ENCODE data around the gene GSN. TPM values are rescaled to one million over a fixed set of nuclear protein-coding genes. Genes with fewer than 3 reads are reported as not detected.

GSN gene
- polyA plus RNA-seq, 5 donors = 40.8 to 67.9 (median 49.2) TPM

- DNase-seq = no peak
Measured at GRCh38 chr9:121271368-121272341, 3.7 kb downstream of the GSN start.

GRCh38 chr9:121272401-121272948 lies 4.5 kb downstream of the GSN start:
- DNase-seq = no peak

GRCh38 chr9:121273064-121273775 lies 5.3 kb downstream of the GSN start:
- DNase-seq = no peak

GRCh38 chr9:121274851-121275250 lies 6.9 kb downstream of the GSN start:
- no peak for DNase-seq

GRCh38 chr9:121275781-121276658 lies 8.1 kb downstream of the GSN start:
- DNase-seq = no peak

GRCh38 chr9:121277026-121277425 lies 9.1 kb downstream of the GSN start:
- DNase-seq = no peak

- no peak for DNase-seq
Measured at GRCh38 chr9:121277518-121278295, 9.7 kb downstream of the GSN start.

- DNase-seq = no peak
Measured at GRCh38 chr9:121278477-121279261, 10.7 kb downstream of the GSN start.

- DNase-seq = no peak
Measured at GRCh38 chr9:121279776-121280388, 11.9 kb downstream of the GSN start.

GRCh38 chr9:121280715-121281613 lies 13.0 kb downstream of the GSN start:
- DNase-seq = no peak

GRCh38 chr9:121281614-121282276 lies 13.8 kb downstream of the GSN start:
- DNase-seq = no peak

GRCh38 chr9:121282277-121283079 lies 14.5 kb downstream of the GSN start:
- no peak for DNase-seq

- DNase-seq = no peak
Measured at GRCh38 chr9:121283080-121283398, 15.1 kb downstream of the GSN start.

GRCh38 chr9:121283856-121284732 lies 16.1 kb downstream of the GSN start:
- DNase-seq = no peak

GRCh38 chr9:121284733-121285451 lies 16.9 kb downstream of the GSN start:
- no peak for DNase-seq
